H1 (cell line): Measurements from ENCODE around the gene CTDSP1. TPM values are rescaled to one million over a fixed set of nuclear protein-coding genes. Genes with fewer than 3 reads are reported as not detected.

ENCODE experiments used
- CHD1 ChIP-seq: IDR thresholded peaks from 2 replicates; pipeline ENCODE4 v1.6.1; 2012; ENCODE audit warnings: low read depth, low read length, improper control_type of control experiment
- CTBP2 ChIP-seq: IDR thresholded peaks from 2 replicates; pipeline ENCODE4 v1.7.0; 2011; ENCODE audit warnings: borderline replicate concordance, mild to moderate bottlenecking, moderate library complexity, mixed read lengths, low read length; ENCODE audit not compliant: insufficient read depth, insufficient read length
- EGR1 ChIP-seq: IDR thresholded peaks from 2 replicates; pipeline ENCODE4 v1.6.1; 2011; ENCODE audit warnings: low read depth, low read length, borderline replicate concordance
- EZH2 ChIP-seq: fragments of 200-600 bp; sonication (generic); IDR thresholded peaks from 2 replicates; pipeline ENCODE4 v1.7.1; 2012; ENCODE audit warnings: low read depth, mild to moderate bottlenecking, moderate library complexity, low read length, inconsistent platforms; ENCODE audit not compliant: severe bottlenecking
- HDAC2 ChIP-seq, 2 experiments: fragments of 300-600 bp in 1 of 2; sonication (generic) in 1 of 2; IDR thresholded peaks; 2 replicates each; pipeline ENCODE4 v1.6.1; 2011 to 2012; ENCODE audit warnings: low read depth in 2 of 2, low read length in 2 of 2, mild to moderate bottlenecking in 2 of 2, moderate library complexity in 2 of 2, borderline replicate concordance in 1 of 2, inconsistent platforms in 1 of 2
- JUN ChIP-seq: IDR thresholded peaks from 2 replicates; pipeline ENCODE4 v1.6.1; 2011; ENCODE audit warnings: low read depth, mild to moderate bottlenecking, improper control_type of control experiment, low read length
- NRF1 ChIP-seq: IDR thresholded peaks from 2 replicates; pipeline ENCODE4 v1.6.1; 2011; ENCODE audit warnings: mild to moderate bottlenecking, low read depth, low read length, improper control_type of control experiment
- SP4 ChIP-seq: IDR thresholded peaks from 2 replicates; pipeline ENCODE4 v1.6.1; 2012; ENCODE audit warnings: low read length, inconsistent platforms
- polyA plus RNA-seq, 7 experiments: library from polyadenylated mRNA; depleted of rRNA in 3 of 7; stranded (reverse) in 5 of 7; unstranded in 2 of 7; fragments of >200 nt in 5 of 7; fragments of 200-250 nt in 2 of 7; gene quantifications; 1 replicate in 5 of 7; 2 replicates in 1 of 7; 4 replicates in 1 of 7; pipeline versions ENCODE4 v1.2.1 to v1.2.3, GENCODE V29; 2011 to 2013; ENCODE audit warnings: missing spikeins in 2 of 7, mixed read lengths in 2 of 7
- total RNA-seq: library from RNA; stranded (reverse); fragmentation: NEBNext Ultra II Directional; extraction: Animal tissue kit (Norgen Biotek cat#: 25700); gene quantifications from 2 replicates; pipeline ENCODE4 v1.2.1, GENCODE V29; 2021
- TF ChIP-seq, protein P1 (sequence below): fragments of 300-600 bp; sonication (generic); IDR thresholded peaks from 2 replicates; pipeline ENCODE4 v1.7.1; 2012; ENCODE audit warnings: low read length, moderate library complexity, mild to moderate bottlenecking, inconsistent platforms; ENCODE audit not compliant: insufficient replicate concordance

CTDSP1 gene
- total and polyA plus RNA-seq, 2 of the 8 experiments (the other 6 are each of a cell fraction or from before 2014, with no cell fraction given), result 20.3 to 35.2 TPM

DNA sequence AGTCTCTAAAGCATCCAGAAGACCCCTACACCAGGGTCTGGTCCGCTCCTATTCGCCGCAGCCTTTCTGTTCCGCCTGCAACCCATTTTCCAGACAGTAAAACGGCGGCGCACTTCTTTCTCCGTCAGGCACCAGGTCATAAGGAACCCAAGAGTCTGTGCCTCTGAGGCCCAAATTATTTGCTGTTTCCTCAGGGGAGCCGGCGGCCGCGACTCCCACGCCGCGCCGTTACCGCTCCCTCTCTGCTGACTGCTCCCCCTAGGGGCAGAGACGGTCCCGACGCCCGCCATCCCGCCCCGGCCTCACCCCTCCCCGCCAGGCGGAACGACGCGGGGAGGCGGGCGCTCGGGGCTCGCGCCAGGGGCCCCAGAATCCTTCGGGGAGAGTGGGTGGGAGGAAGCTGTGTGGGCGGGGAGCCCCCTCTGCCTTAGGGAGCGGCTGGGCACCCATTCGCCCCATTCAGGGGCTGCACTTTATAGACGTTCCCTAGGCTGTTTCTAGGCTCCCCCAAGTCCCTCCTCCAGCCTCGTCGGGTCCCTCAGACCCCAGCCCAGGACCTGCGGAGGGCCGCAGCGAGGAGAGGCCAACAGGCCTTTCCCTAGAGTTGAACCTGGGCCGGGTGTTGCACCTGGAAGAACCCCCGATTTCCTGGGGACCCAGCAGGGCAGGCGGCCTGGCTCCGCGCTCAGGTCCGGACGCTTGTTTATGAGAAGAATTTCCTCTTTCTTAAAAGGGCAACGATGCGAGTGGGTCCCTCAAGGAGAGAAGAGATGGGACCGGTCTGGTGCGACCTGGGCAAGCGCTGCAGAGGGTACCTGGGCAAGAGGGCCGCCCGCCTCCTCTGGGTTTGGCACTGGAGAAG is 3.6 kb upstream of the CTDSP1 start (continued):
- TF ChIP-seq, protein P1, sequence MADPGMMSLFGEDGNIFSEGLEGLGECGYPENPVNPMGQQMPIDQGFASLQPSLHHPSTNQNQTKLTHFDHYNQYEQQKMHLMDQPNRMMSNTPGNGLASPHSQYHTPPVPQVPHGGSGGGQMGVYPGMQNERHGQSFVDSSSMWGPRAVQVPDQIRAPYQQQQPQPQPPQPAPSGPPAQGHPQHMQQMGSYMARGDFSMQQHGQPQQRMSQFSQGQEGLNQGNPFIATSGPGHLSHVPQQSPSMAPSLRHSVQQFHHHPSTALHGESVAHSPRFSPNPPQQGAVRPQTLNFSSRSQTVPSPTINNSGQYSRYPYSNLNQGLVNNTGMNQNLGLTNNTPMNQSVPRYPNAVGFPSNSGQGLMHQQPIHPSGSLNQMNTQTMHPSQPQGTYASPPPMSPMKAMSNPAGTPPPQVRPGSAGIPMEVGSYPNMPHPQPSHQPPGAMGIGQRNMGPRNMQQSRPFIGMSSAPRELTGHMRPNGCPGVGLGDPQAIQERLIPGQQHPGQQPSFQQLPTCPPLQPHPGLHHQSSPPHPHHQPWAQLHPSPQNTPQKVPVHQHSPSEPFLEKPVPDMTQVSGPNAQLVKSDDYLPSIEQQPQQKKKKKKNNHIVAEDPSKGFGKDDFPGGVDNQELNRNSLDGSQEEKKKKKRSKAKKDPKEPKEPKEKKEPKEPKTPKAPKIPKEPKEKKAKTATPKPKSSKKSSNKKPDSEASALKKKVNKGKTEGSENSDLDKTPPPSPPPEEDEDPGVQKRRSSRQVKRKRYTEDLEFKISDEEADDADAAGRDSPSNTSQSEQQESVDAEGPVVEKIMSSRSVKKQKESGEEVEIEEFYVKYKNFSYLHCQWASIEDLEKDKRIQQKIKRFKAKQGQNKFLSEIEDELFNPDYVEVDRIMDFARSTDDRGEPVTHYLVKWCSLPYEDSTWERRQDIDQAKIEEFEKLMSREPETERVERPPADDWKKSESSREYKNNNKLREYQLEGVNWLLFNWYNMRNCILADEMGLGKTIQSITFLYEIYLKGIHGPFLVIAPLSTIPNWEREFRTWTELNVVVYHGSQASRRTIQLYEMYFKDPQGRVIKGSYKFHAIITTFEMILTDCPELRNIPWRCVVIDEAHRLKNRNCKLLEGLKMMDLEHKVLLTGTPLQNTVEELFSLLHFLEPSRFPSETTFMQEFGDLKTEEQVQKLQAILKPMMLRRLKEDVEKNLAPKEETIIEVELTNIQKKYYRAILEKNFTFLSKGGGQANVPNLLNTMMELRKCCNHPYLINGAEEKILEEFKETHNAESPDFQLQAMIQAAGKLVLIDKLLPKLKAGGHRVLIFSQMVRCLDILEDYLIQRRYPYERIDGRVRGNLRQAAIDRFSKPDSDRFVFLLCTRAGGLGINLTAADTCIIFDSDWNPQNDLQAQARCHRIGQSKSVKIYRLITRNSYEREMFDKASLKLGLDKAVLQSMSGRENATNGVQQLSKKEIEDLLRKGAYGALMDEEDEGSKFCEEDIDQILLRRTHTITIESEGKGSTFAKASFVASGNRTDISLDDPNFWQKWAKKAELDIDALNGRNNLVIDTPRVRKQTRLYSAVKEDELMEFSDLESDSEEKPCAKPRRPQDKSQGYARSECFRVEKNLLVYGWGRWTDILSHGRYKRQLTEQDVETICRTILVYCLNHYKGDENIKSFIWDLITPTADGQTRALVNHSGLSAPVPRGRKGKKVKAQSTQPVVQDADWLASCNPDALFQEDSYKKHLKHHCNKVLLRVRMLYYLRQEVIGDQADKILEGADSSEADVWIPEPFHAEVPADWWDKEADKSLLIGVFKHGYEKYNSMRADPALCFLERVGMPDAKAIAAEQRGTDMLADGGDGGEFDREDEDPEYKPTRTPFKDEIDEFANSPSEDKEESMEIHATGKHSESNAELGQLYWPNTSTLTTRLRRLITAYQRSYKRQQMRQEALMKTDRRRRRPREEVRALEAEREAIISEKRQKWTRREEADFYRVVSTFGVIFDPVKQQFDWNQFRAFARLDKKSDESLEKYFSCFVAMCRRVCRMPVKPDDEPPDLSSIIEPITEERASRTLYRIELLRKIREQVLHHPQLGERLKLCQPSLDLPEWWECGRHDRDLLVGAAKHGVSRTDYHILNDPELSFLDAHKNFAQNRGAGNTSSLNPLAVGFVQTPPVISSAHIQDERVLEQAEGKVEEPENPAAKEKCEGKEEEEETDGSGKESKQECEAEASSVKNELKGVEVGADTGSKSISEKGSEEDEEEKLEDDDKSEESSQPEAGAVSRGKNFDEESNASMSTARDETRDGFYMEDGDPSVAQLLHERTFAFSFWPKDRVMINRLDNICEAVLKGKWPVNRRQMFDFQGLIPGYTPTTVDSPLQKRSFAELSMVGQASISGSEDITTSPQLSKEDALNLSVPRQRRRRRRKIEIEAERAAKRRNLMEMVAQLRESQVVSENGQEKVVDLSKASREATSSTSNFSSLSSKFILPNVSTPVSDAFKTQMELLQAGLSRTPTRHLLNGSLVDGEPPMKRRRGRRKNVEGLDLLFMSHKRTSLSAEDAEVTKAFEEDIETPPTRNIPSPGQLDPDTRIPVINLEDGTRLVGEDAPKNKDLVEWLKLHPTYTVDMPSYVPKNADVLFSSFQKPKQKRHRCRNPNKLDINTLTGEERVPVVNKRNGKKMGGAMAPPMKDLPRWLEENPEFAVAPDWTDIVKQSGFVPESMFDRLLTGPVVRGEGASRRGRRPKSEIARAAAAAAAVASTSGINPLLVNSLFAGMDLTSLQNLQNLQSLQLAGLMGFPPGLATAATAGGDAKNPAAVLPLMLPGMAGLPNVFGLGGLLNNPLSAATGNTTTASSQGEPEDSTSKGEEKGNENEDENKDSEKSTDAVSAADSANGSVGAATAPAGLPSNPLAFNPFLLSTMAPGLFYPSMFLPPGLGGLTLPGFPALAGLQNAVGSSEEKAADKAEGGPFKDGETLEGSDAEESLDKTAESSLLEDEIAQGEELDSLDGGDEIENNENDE, result no peak
- TF ChIP-seq CHD1, result no peak
- TF ChIP-seq SP4, result peak; percentile 96
- TF ChIP-seq JUN, result no peak
- peak; percentile 86 to 100; a peak in 3 of 4 replicates for TF ChIP-seq HDAC2 (IDR thresholded peaks at IDR 0.05; ENCODE audit: borderline replicate concordance in 1 of 2, low read depth in 2 of 2, low read length in 2 of 2)
- TF ChIP-seq CTBP2, result peak; percentile 71
- no peak for TF ChIP-seq EZH2
- peak; percentile 97 for TF ChIP-seq EGR1
- TF ChIP-seq NRF1, result no peak
